Upper lobe of right lung (tissue), 1 donor: ENCODE data around the gene CHST8. TPM values are rescaled to one million over a fixed set of nuclear protein-coding genes. Genes with fewer than 3 reads are reported as not detected.
A peak's percentile ranks its signal among the peaks of the same experiment; 100 is the strongest.

Experiments
- ATAC-seq: fragments of 200-7000 bp; cut with Tn5 transposase; one replicate; pipeline ENCODE4 v1.9.1; 2020; ENCODE audit warnings: mild to moderate bottlenecking, moderate library complexity
- DNase-seq: peaks from one replicate; pipeline ENCODE4 v3.0.0-alpha.2; 2020
- H3K27ac ChIP-seq: fragments of 200-600 bp; one replicate; pipeline ENCODE4 v1.8.0; 2022
- H3K27me3 ChIP-seq: fragments of 200-600 bp; one replicate; pipeline ENCODE4 v1.8.0; 2022; ENCODE audit warnings: mild to moderate bottlenecking
- H3K36me3 ChIP-seq: fragments of 200-600 bp; one replicate; pipeline ENCODE4 v1.8.0; 2022
- H3K4me1 ChIP-seq: fragments of 200-600 bp; one replicate; pipeline ENCODE4 v1.8.0; 2022
- H3K4me3 ChIP-seq: fragments of 200-600 bp; one replicate; pipeline ENCODE4 v1.8.0; 2022; ENCODE audit warnings: mild to moderate bottlenecking
- H3K9me3 ChIP-seq: fragments of 200-600 bp; one replicate; pipeline ENCODE4 v1.8.0; 2022
- intact Hi-C: fragments of 100-400 bp; cut with DNase I; formaldehyde crosslinking; loops from one replicate; pipeline ENCODE4 v1.11.0; 2022
- total RNA-seq: library from RNA; stranded (reverse); fragmentation: NEBNext Ultra II Directional; extraction: Animal tissue kit (Norgen Biotek cat#: 25700); gene quantifications from one replicate; pipeline ENCODE4 v1.2.1, GENCODE V29; 2021
- TF ChIP-seq, protein P1 (sequence below): fragments of 200-600 bp; IDR thresholded peaks from one replicate; pipeline ENCODE4 v1.8.0; 2022; ENCODE audit warnings: antibody characterized with exemption
- donor health status: DM: no; HTN: yes; CAD: no; lungs with severe emphysema.

The CHST8 gene
- total RNA-seq, 1 donor from 2014 or later: 0.64 TPM

GRCh38 chr19:33703438-33703750, 81.6 kb downstream of the CHST8 start:
- TF ChIP-seq, protein P1, sequence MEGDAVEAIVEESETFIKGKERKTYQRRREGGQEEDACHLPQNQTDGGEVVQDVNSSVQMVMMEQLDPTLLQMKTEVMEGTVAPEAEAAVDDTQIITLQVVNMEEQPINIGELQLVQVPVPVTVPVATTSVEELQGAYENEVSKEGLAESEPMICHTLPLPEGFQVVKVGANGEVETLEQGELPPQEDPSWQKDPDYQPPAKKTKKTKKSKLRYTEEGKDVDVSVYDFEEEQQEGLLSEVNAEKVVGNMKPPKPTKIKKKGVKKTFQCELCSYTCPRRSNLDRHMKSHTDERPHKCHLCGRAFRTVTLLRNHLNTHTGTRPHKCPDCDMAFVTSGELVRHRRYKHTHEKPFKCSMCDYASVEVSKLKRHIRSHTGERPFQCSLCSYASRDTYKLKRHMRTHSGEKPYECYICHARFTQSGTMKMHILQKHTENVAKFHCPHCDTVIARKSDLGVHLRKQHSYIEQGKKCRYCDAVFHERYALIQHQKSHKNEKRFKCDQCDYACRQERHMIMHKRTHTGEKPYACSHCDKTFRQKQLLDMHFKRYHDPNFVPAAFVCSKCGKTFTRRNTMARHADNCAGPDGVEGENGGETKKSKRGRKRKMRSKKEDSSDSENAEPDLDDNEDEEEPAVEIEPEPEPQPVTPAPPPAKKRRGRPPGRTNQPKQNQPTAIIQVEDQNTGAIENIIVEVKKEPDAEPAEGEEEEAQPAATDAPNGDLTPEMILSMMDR: no peak
- Histone ChIP-seq H3K27ac (no peak overlapping the region), H3K36me3 (no peaks in the 10 kb centered on the region), H3K27me3 (no peaks in the 10 kb centered on the region), H3K4me3 (no peak overlapping the region), H3K9me3 (no peaks in the 10 kb centered on the region), H3K4me1 (no peaks in the 10 kb centered on the region)
- DNase-seq: peak; percentile 32
- ATAC-seq: no peak
- intact Hi-C loops: no loop called here

DNA sequence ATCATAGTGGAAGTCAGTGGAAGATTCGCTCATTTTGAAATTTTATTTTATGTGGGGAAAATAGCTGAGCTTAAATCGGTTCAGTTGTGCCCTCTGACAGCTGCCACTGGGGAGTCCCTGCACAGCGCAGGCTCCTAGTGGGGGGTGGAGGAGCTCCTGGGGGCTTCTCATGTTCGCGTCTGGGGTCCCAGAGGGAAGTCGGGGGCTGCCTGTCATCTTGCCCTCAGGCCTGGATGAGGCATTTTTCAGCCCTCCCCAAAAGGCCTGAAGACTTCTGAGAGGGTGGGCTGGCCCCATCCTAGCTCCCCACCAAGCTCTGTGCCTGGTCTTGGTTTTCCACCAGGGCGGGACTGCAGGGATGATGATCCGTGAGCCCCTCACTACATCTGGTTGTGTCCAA, 82.1 kb downstream of the CHST8 start:
- DNase-seq: peak; percentile 41
- TF ChIP-seq, protein P1: no peak
- no peaks in the 10 kb centered on the region for H3K27me3 ChIP-seq

DNA sequence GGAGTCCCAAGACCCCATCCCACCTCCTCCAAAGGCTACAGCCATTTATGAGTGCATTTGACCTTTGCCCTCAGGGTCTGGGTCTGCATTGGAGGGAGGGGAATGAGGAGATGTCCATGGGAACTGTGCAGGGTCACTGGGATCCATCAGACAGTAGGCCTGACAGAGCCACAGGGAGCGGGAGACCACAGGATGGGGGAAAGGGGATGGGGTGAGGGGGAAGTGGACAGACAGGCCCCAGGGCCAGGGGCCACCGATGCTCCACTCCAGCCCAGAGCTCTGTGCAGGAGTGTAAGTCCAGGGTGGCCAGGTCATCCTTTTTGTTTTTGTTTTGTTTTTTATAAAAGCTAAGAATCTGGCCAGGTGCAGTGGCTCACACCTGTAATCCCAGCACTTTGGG, 82.5 kb downstream of the CHST8 start:
- H3K27ac ChIP-seq: no peak overlapping the region
- H3K27me3 ChIP-seq: no peaks in the 10 kb centered on the region
- TF ChIP-seq, protein P1: no peak
- intact Hi-C loops: no loop called here
- peak; percentile 34 for DNase-seq
- no peaks in the 10 kb centered on the region for H3K4me1 ChIP-seq
- no peaks in the 10 kb centered on the region for H3K9me3 ChIP-seq
- ATAC-seq: no peak
- H3K36me3 ChIP-seq: no peaks in the 10 kb centered on the region
- H3K4me3 ChIP-seq: no peak overlapping the region

More for the DNA sequence above, 82.1 kb downstream of the CHST8 start:
- ATAC-seq: no peak
- no peaks in the 10 kb centered on the region for H3K9me3 ChIP-seq
- no peak overlapping the region for H3K27ac ChIP-seq
- intact Hi-C loops: no loop called here
- H3K36me3 ChIP-seq: no peaks in the 10 kb centered on the region
- no peaks in the 10 kb centered on the region for H3K4me1 ChIP-seq
- no peak overlapping the region for H3K4me3 ChIP-seq

DNA sequence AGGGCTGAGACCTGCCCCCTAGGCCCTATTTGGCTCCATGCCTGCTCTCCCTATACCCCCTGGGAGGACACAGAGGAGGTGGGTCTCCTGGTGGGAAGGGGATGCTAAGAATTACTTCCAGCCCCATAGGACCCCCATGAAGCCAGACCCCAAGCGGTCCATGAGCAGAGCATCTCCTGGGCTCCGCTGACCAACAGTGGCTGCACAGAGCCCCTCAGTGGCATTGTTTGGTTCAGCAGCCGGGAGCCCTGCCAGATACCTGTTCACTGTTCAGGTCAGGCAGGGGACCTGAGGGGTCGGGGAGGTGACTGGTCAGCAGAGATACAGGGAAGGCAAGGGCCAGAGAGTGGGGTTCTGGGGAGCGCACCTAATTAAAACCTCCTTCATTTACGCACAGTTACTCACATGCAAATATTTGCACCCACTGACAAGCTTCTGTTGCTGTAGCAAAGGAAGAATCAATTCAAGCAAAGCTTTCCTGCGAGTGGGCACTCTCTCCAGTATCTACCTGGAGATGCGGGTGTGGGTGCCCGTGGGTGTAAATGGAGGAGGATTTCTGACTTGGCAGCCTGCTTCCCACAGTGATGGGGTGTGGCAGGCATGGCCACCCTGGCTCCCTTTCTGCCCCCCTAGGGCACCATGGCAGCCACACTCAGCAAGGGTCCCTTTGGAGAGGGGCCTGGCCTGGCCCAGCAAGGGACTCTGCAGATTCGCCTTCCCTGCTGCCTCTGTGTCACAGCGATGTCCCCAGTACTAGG, 83.5 kb downstream of the CHST8 start:
- intact Hi-C loops: no loop called here
- peak; percentile 46 for DNase-seq

DNA sequence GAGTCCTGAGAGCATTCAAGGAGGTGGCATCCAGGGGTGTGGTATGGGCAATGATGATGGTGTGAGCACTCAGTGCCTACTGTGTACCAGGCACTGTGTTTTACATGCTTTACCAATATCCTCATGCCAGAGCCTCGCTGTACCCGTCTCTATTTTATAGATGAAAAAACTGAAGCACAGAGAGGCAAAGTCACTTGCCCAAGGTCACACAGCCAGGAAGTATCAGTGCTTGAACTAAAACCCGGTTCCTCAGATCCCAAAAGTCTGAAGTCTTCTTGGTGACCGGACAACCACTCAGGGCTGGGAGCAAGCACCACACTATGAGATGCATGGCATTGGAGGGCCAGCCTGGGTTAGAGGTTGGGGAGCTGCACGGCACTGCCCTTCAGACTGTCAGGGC, 84.1 kb downstream of the CHST8 start:
- Histone ChIP-seq H3K4me1 (no peaks in the 10 kb centered on the region), H3K36me3 (no peaks in the 10 kb centered on the region), H3K27me3 (no peaks in the 10 kb centered on the region), H3K27ac (no peak overlapping the region), H3K9me3 (no peaks in the 10 kb centered on the region), H3K4me3 (no peak overlapping the region)
- intact Hi-C loops: no loop called here
- DNase-seq (peak; percentile 20), ATAC-seq (peak; percentile 15)
- TF ChIP-seq, protein P1: no peak

More for the DNA sequence above, 83.5 kb downstream of the CHST8 start:
- TF ChIP-seq, protein P1: no peak
- H3K4me3 ChIP-seq: no peak overlapping the region
- H3K27ac ChIP-seq: no peak overlapping the region
- no peaks in the 10 kb centered on the region for H3K36me3 ChIP-seq
- H3K27me3 ChIP-seq: no peaks in the 10 kb centered on the region
- no peaks in the 10 kb centered on the region for H3K9me3 ChIP-seq
- no peak for ATAC-seq
- no peaks in the 10 kb centered on the region for H3K4me1 ChIP-seq
